H9 (cell line): ENCODE results near the gene ATP6V1C2. TPM values are rescaled to one million over a fixed set of nuclear protein-coding genes. Genes with fewer than 3 reads are reported as not detected.

Experiments
- DNase-seq: peaks from one replicate; pipeline ENCODE4 v3.0.0-alpha.2; 2017
- H2AFZ ChIP-seq: one replicate; pipeline ENCODE4 v1.6.1; 2013; ENCODE audit warnings: mild to moderate bottlenecking, low read length, control low read depth, moderate library complexity
- H2AK5ac ChIP-seq: 2 replicates; pipeline ENCODE4 v1.6.1; 2013; ENCODE audit warnings: low read length, control low read depth, mixed read lengths; ENCODE audit not compliant: insufficient read length
- H2BK120ac ChIP-seq: one replicate; pipeline ENCODE4 v1.6.1; 2013; ENCODE audit warnings: low read depth, mild to moderate bottlenecking, low read length, control low read depth, inconsistent platforms; ENCODE audit not compliant: poor library complexity, severe bottlenecking
- H2BK12ac ChIP-seq: 2 replicates; pipeline ENCODE4 v1.6.1; 2013; ENCODE audit warnings: low read length, control low read depth, mixed read lengths, low read depth; ENCODE audit not compliant: insufficient read length
- H2BK15ac ChIP-seq: 2 replicates; pipeline ENCODE4 v1.6.1; 2013; ENCODE audit warnings: low read depth, low read length, control low read depth
- H2BK20ac ChIP-seq: one replicate; pipeline ENCODE4 v1.6.1; 2013; ENCODE audit warnings: low read depth, mild to moderate bottlenecking, low read length, control low read depth, inconsistent platforms; ENCODE audit not compliant: poor library complexity, severe bottlenecking
- H2BK5ac ChIP-seq: 2 replicates; pipeline ENCODE4 v1.6.1; 2013; ENCODE audit warnings: low read length, control low read depth, mixed read lengths; ENCODE audit not compliant: insufficient read length
- H3K14ac ChIP-seq: 2 replicates; pipeline ENCODE4 v1.6.1; 2013; ENCODE audit warnings: low read length, control low read depth; ENCODE audit not compliant: insufficient read depth
- H3K18ac ChIP-seq: 2 replicates; pipeline ENCODE4 v1.6.1; 2013; ENCODE audit warnings: low read depth, mild to moderate bottlenecking, mixed read lengths, low read length, control low read depth; ENCODE audit not compliant: insufficient read length
- H3K23ac ChIP-seq: 2 replicates; pipeline ENCODE4 v1.6.1; 2013; ENCODE audit warnings: low read length, control low read depth, mixed read lengths, low read depth; ENCODE audit not compliant: insufficient read length
- H3K23me2 ChIP-seq: 2 replicates; pipeline ENCODE4 v1.6.1; 2013; ENCODE audit warnings: low read depth, mild to moderate bottlenecking, mixed read lengths, low read length, control low read depth; ENCODE audit not compliant: insufficient read length, poor library complexity, severe bottlenecking
- H3K27ac ChIP-seq: 2 replicates; pipeline ENCODE4 v1.5.1; 2013; ENCODE audit warnings: low read length, control low read depth, mixed read lengths, low read depth; ENCODE audit not compliant: insufficient read length
- H3K27me3 ChIP-seq: 2 replicates; pipeline ENCODE4 v1.6.1; 2013; ENCODE audit warnings: low read length, control low read depth, inconsistent platforms; ENCODE audit not compliant: insufficient read depth
- H3K4ac ChIP-seq: 2 replicates; pipeline ENCODE4 v1.6.1; 2013; ENCODE audit warnings: low read depth, mild to moderate bottlenecking, control low read depth, inconsistent platforms, low read length, moderate library complexity
- H3K4me1 ChIP-seq: 2 replicates; pipeline ENCODE4 v1.6.1; 2013; ENCODE audit warnings: low read length, control low read depth, inconsistent platforms; ENCODE audit not compliant: insufficient read depth
- H3K4me2 ChIP-seq: 2 replicates; pipeline ENCODE4 v1.6.1; 2013; ENCODE audit warnings: low read length, control low read depth, mixed read lengths; ENCODE audit not compliant: insufficient read length, insufficient read depth
- H3K56ac ChIP-seq: 2 replicates; pipeline ENCODE4 v1.6.1; 2013; ENCODE audit warnings: low read depth, mild to moderate bottlenecking, mixed read lengths, low read length, control low read depth; ENCODE audit not compliant: insufficient read length
- H3K79me1 ChIP-seq: 2 replicates; pipeline ENCODE4 v1.6.1; 2013; ENCODE audit warnings: low read depth, mild to moderate bottlenecking, moderate library complexity, low read length, control low read depth, inconsistent platforms; ENCODE audit not compliant: insufficient read depth, poor library complexity, severe bottlenecking
- H3K79me2 ChIP-seq: 2 replicates; pipeline ENCODE4 v1.6.1; 2013; ENCODE audit warnings: low read length, control low read depth, inconsistent platforms; ENCODE audit not compliant: insufficient read depth
- H3K9ac ChIP-seq: 2 replicates; pipeline ENCODE4 v1.6.1; 2013; ENCODE audit warnings: low read length, control low read depth, mixed read lengths; ENCODE audit not compliant: insufficient read length; ENCODE audit errors: extremely low read depth
- H3K9me3 ChIP-seq: one replicate; pipeline ENCODE4 v1.6.1; 2013; ENCODE audit warnings: low read depth, low read length, inconsistent platforms; ENCODE audit not compliant: control insufficient read depth
- H3T11ph ChIP-seq: one replicate; pipeline ENCODE4 v1.6.1; 2013; ENCODE audit warnings: mild to moderate bottlenecking, low read length, control low read depth, inconsistent platforms
- H4K20me1 ChIP-seq: one replicate; pipeline ENCODE4 v1.6.1; 2013; ENCODE audit not compliant: control insufficient read depth, insufficient read length, insufficient read depth
- H4K5ac ChIP-seq: 2 replicates; pipeline ENCODE4 v1.6.1; 2013; ENCODE audit warnings: low read depth, mild to moderate bottlenecking, mixed read lengths, low read length, control low read depth; ENCODE audit not compliant: insufficient read length
- H4K8ac ChIP-seq: replicated peaks from 2 replicates; pipeline ENCODE4 v1.6.1; 2013; ENCODE audit warnings: low read length, control low read depth, mixed read lengths, low read depth; ENCODE audit not compliant: insufficient read length
- H4K91ac ChIP-seq: 2 replicates; pipeline ENCODE4 v1.6.1; 2013; ENCODE audit warnings: low read depth, mild to moderate bottlenecking, moderate library complexity, mixed read lengths, low read length, control low read depth; ENCODE audit not compliant: insufficient read length
- H3K27ac Mint-ChIP-seq, 3 experiments: 2 replicates in 2 of 3; 3 replicates in 1 of 3; pipeline ENCODE4 v1.8.0; 2020 to 2021; ENCODE audit warnings: mixed read lengths in 3 of 3, mild to moderate bottlenecking in 1 of 3, moderate library complexity in 1 of 3
- H3K27me3 Mint-ChIP-seq: 2 replicates; pipeline ENCODE4 v1.8.0; 2021; ENCODE audit warnings: low read depth, mild to moderate bottlenecking, moderate library complexity, mixed read lengths
- H3K36me3 Mint-ChIP-seq, 3 experiments: 2 replicates in 2 of 3; 3 replicates in 1 of 3; pipeline ENCODE4 v1.8.0; 2020 to 2021; ENCODE audit warnings: low read depth in 3 of 3, mixed read lengths in 3 of 3; ENCODE audit not compliant: insufficient read depth in 1 of 3
- H3K4me1 Mint-ChIP-seq, 2 experiments: 2 replicates each; pipeline ENCODE4 v1.8.0; 2020; ENCODE audit warnings: mixed read lengths in 2 of 2
- H3K4me3 Mint-ChIP-seq, 2 experiments: 2 replicates in 1 of 2; 3 replicates in 1 of 2; pipeline ENCODE4 v1.8.0; 2020 to 2021; ENCODE audit warnings: mild to moderate bottlenecking in 2 of 2, mixed read lengths in 2 of 2, moderate library complexity in 1 of 2
- H3K9me3 Mint-ChIP-seq, 2 experiments: 2 replicates in 1 of 2; 3 replicates in 1 of 2; pipeline ENCODE4 v1.8.0; 2020; ENCODE audit warnings: mild to moderate bottlenecking in 2 of 2, mixed read lengths in 2 of 2, moderate library complexity in 1 of 2
- CTCF ChIP-seq: fragments of 200-600 bp; sonication (generic); conservative IDR thresholded peaks from 3 replicates; pipeline ENCODE4 v1.8.0; 2021; ENCODE audit warnings: antibody characterized with exemption, mild to moderate bottlenecking
- WGBS: extraction: QIAGEN DNeasy Blood & Tissue Kit; methylation state at CpG from one replicate; pipeline ENCODE4 v1.1.7; 2013; ENCODE audit warnings: missing lambda C conversion rate, low lambda C conversion rate, mixed read lengths; ENCODE audit not compliant: insufficient read length; ENCODE audit errors: extremely low coverage; 5-methylcytosine and 5-hydroxymethylcytosine counted together
- total RNA-seq: library from RNA; stranded (reverse); gene quantifications from 2 replicates; pipeline ENCODE4 v1.2.1, GENCODE V29; 2021

ATP6V1C2 gene
- total RNA-seq, 1 experiment from 2014 or later, result 1.2 TPM

- no peak overlapping the region for H2BK5ac ChIP-seq
- H4K5ac ChIP-seq, result no peak overlapping the region
- H3K79me2 ChIP-seq, result no peaks in the 10 kb centered on the region
- no peak overlapping the region; the same call in 1 of the 2 replicates for H3K14ac ChIP-seq
- no peak overlapping the region for H4K91ac ChIP-seq
- no peaks in the 10 kb centered on the region for H3K23me2 ChIP-seq
- no peak overlapping the region for H3K18ac ChIP-seq
- TF ChIP-seq CTCF, result no peak
- no peak overlapping the region for H3T11ph ChIP-seq
- no peak overlapping the region for H2BK12ac ChIP-seq
- no peak overlapping the region for H3K27ac Mint-ChIP-seq
- H3K27me3 Mint-ChIP-seq, result peaks cover 28% of the 10 kb centered on the region
- H2BK15ac ChIP-seq, result no peak overlapping the region
- H2BK20ac ChIP-seq, result no peak overlapping the region
- no peaks in the 10 kb centered on the region; a peak in 1 of 5 replicates for H3K9me3 Mint-ChIP-seq
- H3K27me3 ChIP-seq, result no peaks in the 10 kb centered on the region
- no peak overlapping the region for H2AK5ac ChIP-seq
- no peaks in the 10 kb centered on the region for H3K79me1 ChIP-seq
- no peak overlapping the region for H3K56ac ChIP-seq
- no peaks in the 10 kb centered on the region for H4K20me1 ChIP-seq
- no peak overlapping the region for H4K8ac ChIP-seq
- DNase-seq, result peak; percentile 55
- no peaks in the 10 kb centered on the region for H3K36me3 Mint-ChIP-seq
- no peak overlapping the region for H3K9ac ChIP-seq
- H3K4me3 Mint-ChIP-seq, result no peak overlapping the region
- no peak overlapping the region for H3K27ac ChIP-seq
- H3K4me1 Mint-ChIP-seq, result peaks cover 8 to 13% of the 10 kb centered on the region in 2 experiments
- no peak overlapping the region for H2BK120ac ChIP-seq
- peak overlapping the region; percentile 84 for H2AFZ ChIP-seq
- no peak overlapping the region for H3K4me2 ChIP-seq
- WGBS, result no CpG with 5 or more reads among the region's 10 CpGs
- H3K4me1 ChIP-seq, result no peaks in the 10 kb centered on the region; the same call in 1 of the 2 replicates
- no peaks in the 10 kb centered on the region for H3K9me3 ChIP-seq
- no peak overlapping the region for H3K23ac ChIP-seq
- H3K4ac ChIP-seq, result no peak overlapping the region
Measured at GRCh38 chr2:10712185-10712809, 9.1 kb upstream of the ATP6V1C2 start.
